HG02678 (cell line): ENCODE data around the gene EREG.
"Not testable (repeated sequence)": the region's sequence is repeated elsewhere in the genome, so short reads cannot be mapped to it uniquely, and the experiment has no call there.

Source experiments
- ATAC-seq: cut with Tn5 transposase; IDR thresholded peaks from one replicate; pipeline ENCODE4 v1.9.1; 2021; ENCODE audit warnings: mild to moderate bottlenecking, moderate library complexity; ENCODE audit not compliant: unreplicated experiment

Gene EREG

GRCh38 chr4:74387790-74388189 lies 22.8 kb downstream of the EREG start:
- no peak for ATAC-seq

GRCh38 chr4:74389494-74389893 lies 24.5 kb downstream of the EREG start:
- ATAC-seq: no peak

DNA sequence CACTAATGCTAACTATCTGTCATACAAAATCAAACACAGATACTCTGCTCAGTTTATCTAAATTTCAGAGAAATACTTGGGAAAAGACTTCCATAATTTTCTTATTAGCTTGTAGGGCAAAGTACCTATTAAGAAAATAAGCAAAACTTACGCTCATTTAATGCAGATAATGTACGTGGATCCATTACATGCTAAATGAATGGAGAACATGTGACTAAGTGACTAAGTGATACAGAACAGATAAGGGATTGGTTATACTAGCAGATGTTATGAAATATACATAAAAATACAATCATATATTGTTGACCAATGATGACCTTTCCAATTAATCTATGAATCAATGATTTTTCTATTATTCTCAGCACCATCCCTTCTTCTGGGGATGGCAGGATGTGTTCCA lies 25.7 kb downstream of the EREG start:
- no peak for ATAC-seq

- no peak for ATAC-seq
Observed at GRCh38 chr4:74391346-74391745, 26.4 kb downstream of the EREG start.

GRCh38 chr4:74391890-74392475 lies 27.0 kb downstream of the EREG start:
- ATAC-seq: no peak

GRCh38 chr4:74394476-74395136 lies 29.7 kb downstream of the EREG start:
- ATAC-seq: no peak

DNA sequence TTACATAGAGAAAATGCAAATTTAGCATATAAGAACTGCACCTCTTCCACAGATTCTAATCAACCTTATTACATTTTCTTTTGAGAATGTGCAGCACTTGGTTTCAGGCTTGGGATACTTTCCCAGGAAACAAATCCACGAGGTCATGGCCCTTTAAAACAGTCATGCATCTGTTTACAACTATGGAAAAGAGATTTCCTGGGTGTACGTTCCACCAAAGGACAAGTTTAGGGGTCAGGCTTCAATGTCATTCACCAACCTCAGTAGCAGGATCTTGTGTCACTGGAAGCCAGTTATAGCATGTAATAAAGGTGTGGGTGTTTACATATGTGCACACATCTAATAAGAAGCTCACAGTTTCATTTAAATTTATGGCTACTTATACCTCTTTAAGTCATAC lies 30.7 kb downstream of the EREG start:
- ATAC-seq: no peak

DNA sequence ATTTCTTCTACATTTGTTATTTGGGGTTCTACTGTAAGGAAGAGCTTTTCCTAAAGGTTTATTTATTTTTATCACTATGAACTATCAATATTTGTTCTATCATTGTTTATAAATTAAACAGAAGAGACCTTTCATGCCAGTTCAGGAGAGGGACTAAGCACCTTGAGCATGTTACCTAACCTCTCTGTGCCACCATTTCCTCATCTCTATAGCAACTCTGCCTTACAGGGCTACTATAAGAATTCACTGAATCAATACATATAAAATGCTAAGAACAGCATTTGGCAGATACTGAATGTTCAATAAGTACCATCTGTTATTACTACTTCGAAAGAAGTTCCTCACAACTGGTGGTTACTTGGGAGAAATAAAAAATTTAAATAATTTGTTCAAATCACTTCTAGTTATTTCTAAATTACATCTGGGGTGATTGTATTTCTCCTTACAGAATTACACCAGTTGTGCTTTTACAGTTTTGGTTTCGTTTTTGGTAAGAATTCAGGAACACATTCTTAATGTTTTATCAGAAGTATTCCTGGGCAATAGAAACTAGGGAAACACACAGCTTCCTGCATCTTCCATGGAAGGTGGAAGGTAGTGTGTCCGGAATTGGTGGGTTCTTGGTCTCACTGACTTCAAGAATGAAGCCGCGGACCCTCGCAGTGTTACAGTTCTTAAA lies 32.9 kb downstream of the EREG start:
- no peak for ATAC-seq

DNA sequence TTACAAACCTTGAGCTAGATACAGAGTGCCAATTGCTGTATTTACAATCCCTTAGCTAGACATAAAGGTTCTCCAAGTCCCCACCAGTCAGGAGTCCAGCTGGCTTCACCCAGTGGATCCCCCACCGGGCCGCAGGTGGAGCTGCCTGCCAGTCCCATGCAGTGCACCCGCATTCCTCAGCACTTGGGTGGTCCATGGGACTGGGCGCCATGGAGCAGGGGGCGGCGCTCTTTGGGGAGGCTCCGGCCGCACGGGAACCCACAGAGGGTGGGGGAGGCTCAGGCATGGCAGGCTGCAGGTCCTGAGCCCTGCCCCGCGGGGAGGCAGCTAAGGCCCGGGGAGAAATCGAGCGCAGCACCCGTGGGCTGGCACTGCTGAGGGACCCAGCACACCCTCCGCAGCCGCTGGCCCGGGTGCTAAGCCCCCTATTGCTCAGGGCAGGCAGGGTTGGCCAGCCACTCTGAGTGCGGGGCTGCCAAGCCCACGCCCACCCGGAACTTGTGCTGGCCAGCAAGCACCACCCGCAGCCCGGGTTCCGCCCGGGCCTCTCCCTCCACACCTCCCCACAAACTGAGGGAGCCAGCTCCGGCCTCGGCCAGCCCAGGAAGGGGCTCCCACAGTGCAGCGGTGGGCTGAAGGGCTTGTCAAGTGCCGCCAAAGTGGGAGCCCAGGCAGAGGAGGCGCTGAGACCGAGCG lies 34.1 kb downstream of the EREG start:
- not testable (repeated sequence) for ATAC-seq

DNA sequence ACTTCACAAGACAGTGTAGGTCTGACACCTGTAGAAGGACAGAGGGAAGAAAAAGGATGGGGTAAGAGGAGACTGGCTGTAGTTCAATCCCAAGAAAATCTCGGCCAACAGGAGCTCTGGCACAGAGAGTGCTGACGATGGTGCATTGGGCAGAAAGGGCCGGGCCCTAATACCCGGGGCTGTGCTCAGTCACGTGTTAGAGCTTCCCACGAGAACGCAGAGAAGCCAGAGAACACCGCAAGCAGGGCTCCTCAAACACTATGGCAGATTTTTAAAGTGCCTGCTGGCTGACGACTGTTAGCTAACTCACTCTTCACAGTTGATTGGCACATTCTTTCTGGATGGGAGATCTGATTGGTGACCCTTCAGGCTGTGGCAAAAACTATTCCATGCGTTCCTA lies 35.5 kb downstream of the EREG start:
- no peak for ATAC-seq

DNA sequence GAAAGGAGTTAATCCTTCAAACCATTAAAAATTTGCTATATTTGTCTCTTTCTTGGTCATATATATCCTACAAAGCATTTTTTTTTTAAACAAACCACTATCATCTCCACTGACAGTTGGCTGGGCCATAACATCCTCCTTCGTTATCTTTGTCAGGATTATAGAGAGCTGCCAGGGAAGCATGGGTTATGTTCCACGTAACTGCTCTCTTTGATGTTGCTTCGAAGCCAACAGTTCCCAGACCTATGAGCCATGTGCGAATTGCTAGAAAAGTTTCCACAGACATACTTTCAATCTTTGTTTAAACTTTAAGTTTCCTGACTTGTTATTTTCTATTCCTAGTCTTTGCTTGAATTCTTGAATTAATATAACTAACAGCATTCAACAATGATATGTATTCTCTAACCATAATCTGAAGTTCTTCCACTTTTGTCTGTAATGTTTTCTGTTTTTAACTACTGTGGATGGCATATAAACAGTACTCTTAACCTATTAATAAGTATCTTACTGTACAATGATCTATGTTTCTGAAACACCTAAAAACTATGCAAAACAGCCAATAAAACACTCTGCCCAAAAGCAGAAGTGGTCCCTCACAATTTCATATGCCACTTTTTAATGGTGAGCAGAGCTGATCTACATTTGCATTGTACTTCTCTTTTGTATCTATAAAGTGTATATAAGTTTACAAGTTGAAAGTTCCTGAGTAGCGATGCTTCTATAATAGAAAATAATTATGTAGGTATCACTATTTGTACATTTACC lies 37.9 kb downstream of the EREG start:
- peak; percentile 98 for ATAC-seq

GRCh38 chr4:74407891-74408290 lies 42.9 kb downstream of the EREG start:
- ATAC-seq: no peak

DNA sequence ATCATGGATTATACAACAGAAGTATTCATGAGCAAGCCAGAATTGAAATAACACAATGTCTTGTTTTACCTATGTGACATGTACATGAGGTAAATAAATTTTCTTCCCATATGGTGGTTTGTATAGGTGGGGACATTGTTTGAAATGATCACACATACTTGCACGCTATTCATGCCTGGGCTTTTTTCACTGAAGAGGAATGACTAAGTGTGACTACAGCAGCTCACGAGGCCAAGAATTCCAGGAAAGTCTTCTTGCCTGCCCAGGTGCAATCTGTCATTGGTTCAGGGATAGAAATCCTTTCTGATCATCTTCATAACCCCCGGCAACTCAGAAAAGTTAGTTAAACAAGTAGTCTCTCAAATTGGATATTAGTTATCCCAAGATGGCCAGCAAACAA lies 43.7 kb downstream of the EREG start:
- ATAC-seq: no peak

GRCh38 chr4:74410272-74410671 lies 45.3 kb downstream of the EREG start:
- ATAC-seq: no peak

GRCh38 chr4:74412225-74412624 lies 47.3 kb downstream of the EREG start:
- no peak for ATAC-seq

GRCh38 chr4:74413265-74413664 lies 48.3 kb downstream of the EREG start:
- ATAC-seq: no peak

DNA sequence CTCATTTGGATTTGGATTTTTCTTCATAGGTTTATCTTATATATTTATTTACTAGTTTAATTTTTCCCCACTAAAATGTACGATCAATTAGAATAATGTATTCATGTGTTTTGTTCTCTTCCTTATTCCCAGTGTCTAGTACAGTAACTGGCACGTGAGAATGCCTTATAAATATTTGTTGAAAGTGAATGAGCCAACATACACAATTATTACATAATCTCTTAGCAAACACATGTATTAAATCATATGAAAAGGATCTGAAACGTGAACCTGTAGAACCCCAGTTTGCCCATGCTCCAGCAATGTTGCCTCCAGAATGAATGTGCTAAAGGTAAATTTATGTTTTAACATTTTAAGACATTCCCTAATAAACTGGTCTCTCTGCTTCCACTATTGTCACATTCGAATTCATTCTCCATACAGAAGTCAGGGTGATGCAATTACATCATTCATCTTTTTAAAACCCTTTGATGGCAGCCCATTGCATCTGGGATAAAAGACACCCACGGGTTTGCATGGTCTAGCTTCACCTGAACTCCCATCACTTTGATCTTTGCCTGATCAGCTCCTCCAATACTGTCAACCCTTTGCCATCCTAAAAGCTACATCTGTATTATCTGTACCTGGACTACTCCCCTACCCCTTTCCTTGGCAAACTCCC lies 49.3 kb downstream of the EREG start:
- ATAC-seq: no peak

GRCh38 chr4:74415602-74416300 lies 50.8 kb downstream of the EREG start:
- no peak for ATAC-seq

DNA sequence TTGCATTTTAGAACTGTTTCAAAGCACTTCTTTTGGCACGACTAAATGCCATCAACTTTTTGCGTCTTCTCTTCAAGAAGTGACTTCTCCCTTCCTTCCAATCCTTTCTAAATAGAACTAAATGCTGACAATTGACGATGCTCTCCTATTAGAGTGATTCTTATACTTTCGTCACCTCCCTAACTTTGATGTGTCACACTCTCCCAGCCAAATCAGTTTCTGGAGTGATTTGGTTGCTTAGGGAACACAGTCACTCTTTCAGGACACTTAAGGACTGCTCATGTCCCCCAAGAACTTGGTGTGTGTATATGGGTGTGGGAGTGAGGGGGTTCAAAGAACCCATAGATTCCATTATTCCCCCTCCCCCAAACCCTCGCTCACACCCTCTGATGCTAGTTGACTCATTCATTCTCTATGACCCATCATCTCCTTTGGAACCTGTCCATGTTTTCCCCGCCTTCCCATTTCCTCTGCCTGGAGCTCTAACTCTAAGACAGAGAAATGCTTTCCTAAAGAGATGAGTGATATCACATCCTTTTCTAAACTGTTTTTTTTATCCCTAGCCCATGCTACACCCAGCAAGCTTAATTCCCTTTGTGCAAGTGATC lies 53.2 kb downstream of the EREG start:
- ATAC-seq: no peak

- no peak for ATAC-seq
Observed at GRCh38 chr4:74420863-74421262, 55.9 kb downstream of the EREG start.
